ENCODE measurements around the gene ADGRD1.

The ADGRD1 gene

GRCh38 chr12:130924966-130925665 lies 28.6 kb upstream of the ADGRD1 start:
- H3K9me2 ChIP-seq (ENCODE audit: low read depth, low read length), result no peaks in the 10 kb centered on the region
- H4K20me1 ChIP-seq (ENCODE audit: insufficient read depth, low read length), result no peaks in the 10 kb centered on the region
- no peaks in the 10 kb centered on the region for H3K79me2 ChIP-seq (ENCODE audit: insufficient read depth, low read length)
- H3K27me3 ChIP-seq (ENCODE audit: insufficient read depth, low read length), result peaks cover 5% of the 10 kb centered on the region; the same call in 1 of the 2 replicates
- TF ChIP-seq, protein P1, sequence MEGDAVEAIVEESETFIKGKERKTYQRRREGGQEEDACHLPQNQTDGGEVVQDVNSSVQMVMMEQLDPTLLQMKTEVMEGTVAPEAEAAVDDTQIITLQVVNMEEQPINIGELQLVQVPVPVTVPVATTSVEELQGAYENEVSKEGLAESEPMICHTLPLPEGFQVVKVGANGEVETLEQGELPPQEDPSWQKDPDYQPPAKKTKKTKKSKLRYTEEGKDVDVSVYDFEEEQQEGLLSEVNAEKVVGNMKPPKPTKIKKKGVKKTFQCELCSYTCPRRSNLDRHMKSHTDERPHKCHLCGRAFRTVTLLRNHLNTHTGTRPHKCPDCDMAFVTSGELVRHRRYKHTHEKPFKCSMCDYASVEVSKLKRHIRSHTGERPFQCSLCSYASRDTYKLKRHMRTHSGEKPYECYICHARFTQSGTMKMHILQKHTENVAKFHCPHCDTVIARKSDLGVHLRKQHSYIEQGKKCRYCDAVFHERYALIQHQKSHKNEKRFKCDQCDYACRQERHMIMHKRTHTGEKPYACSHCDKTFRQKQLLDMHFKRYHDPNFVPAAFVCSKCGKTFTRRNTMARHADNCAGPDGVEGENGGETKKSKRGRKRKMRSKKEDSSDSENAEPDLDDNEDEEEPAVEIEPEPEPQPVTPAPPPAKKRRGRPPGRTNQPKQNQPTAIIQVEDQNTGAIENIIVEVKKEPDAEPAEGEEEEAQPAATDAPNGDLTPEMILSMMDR (IDR thresholded peaks at IDR 0.05; ENCODE audit: low read length), result no peak
- TF ChIP-seq EZH2 (IDR thresholded peaks at IDR 0.05; ENCODE audit: borderline replicate concordance, low read length), result no peak
- no peak overlapping the region for H3K9ac ChIP-seq (ENCODE audit: low read length)
- H3K4me3 ChIP-seq (ENCODE audit: low read depth, low read length, poor library complexity, severe bottlenecking), result no peak overlapping the region
- no peaks in the 10 kb centered on the region for H3K9me3 ChIP-seq (ENCODE audit: low read length)
- no peaks in the 10 kb centered on the region for H3K36me3 ChIP-seq (ENCODE audit: insufficient read depth, low read length)
- no peak overlapping the region for H3K27ac ChIP-seq (ENCODE audit: low read depth, low read length, poor library complexity, severe bottlenecking)
- H3F3A ChIP-seq (ENCODE audit: insufficient read depth, low read length), result no peaks in the 10 kb centered on the region
- no peaks in the 10 kb centered on the region for H3K4me1 ChIP-seq (ENCODE audit: insufficient read depth, low read length, severe bottlenecking)
- H2AFZ ChIP-seq (ENCODE audit: low read length), result no peak overlapping the region
- H3K4me2 ChIP-seq (ENCODE audit: low read length), result no peak overlapping the region

- no peaks in the 10 kb centered on the region for H3K4me1 ChIP-seq (ENCODE audit: insufficient read depth, low read length, severe bottlenecking)
- no peaks in the 10 kb centered on the region for H3K36me3 ChIP-seq (ENCODE audit: insufficient read depth, low read length)
- H3K4me3 ChIP-seq (ENCODE audit: low read depth, low read length, poor library complexity, severe bottlenecking), result no peak overlapping the region
- H2AFZ ChIP-seq (ENCODE audit: low read length), result no peak overlapping the region
- no peaks in the 10 kb centered on the region for H3K9me3 ChIP-seq (ENCODE audit: low read length)
- H3K79me2 ChIP-seq (ENCODE audit: insufficient read depth, low read length), result no peaks in the 10 kb centered on the region
- no peaks in the 10 kb centered on the region for H4K20me1 ChIP-seq (ENCODE audit: insufficient read depth, low read length)
- H3F3A ChIP-seq (ENCODE audit: insufficient read depth, low read length), result no peaks in the 10 kb centered on the region
- H3K9me2 ChIP-seq (ENCODE audit: low read depth, low read length), result no peaks in the 10 kb centered on the region
- H3K9ac ChIP-seq (ENCODE audit: low read length), result no peak overlapping the region
- H3K4me2 ChIP-seq (ENCODE audit: low read length), result no peak overlapping the region
- H3K27ac ChIP-seq (ENCODE audit: low read depth, low read length, poor library complexity, severe bottlenecking), result no peak overlapping the region
- peaks cover 5% of the 10 kb centered on the region; the same call in 1 of the 2 replicates for H3K27me3 ChIP-seq (ENCODE audit: insufficient read depth, low read length)
- no peak for TF ChIP-seq EZH2 (IDR thresholded peaks at IDR 0.05; ENCODE audit: borderline replicate concordance, low read length)
- TF ChIP-seq, protein P1 (IDR thresholded peaks at IDR 0.05; ENCODE audit: low read length), result no peak
Observed at GRCh38 chr12:130925666-130926015, 28.1 kb upstream of the ADGRD1 start.

DNA sequence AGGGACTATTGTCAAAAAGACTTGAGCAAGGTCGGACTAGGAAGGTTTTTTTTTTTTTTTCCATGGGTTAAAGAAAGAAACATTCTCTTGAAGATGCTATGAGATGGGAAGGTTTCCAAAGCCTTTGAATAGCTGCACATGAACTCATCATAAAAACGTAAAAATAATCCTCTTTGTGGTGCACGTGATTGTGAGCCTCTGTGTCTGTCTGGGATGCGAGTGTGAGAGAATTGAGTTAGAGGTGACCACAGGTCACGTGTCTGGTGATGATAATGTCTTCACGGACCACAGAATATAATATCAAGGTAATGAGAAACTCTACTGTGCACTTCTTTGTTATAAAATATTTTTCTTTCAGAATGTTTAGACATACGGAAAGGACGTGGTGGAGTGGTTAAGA lies 24.3 kb upstream of the ADGRD1 start:
- Histone ChIP-seq H3K9me2 (ENCODE audit: low read depth, low read length) (no peaks in the 10 kb centered on the region), H3K9me3 (ENCODE audit: low read length) (no peaks in the 10 kb centered on the region), H3K27me3 (ENCODE audit: insufficient read depth, low read length) (peaks cover 5% of the 10 kb centered on the region; the same call in 1 of the 2 replicates), H4K20me1 (ENCODE audit: insufficient read depth, low read length) (no peaks in the 10 kb centered on the region), H3K4me1 (ENCODE audit: insufficient read depth, low read length, severe bottlenecking) (no peaks in the 10 kb centered on the region), H3K79me2 (ENCODE audit: insufficient read depth, low read length) (no peaks in the 10 kb centered on the region), H3F3A (ENCODE audit: insufficient read depth, low read length) (no peaks in the 10 kb centered on the region), H2AFZ (ENCODE audit: low read length) (no peak overlapping the region), H3K36me3 (ENCODE audit: insufficient read depth, low read length) (no peaks in the 10 kb centered on the region), H3K27ac (ENCODE audit: low read depth, low read length, poor library complexity, severe bottlenecking) (no peak overlapping the region), H3K4me3 (ENCODE audit: low read depth, low read length, poor library complexity, severe bottlenecking) (no peak overlapping the region), H3K9ac (ENCODE audit: low read length) (no peak overlapping the region), H3K4me2 (ENCODE audit: low read length) (no peak overlapping the region)
- TF ChIP-seq, protein P1 (IDR thresholded peaks at IDR 0.05; ENCODE audit: low read length), result no peak
- TF ChIP-seq EZH2 (IDR thresholded peaks at IDR 0.05; ENCODE audit: borderline replicate concordance, low read length), result no peak

Data from OCI-LY1 (cell line).